Regular cardiac myocyte (primary cell): ENCODE results near the gene SMYD5. TPM values are rescaled to one million over a fixed set of nuclear protein-coding genes. Genes with fewer than 3 reads are reported as not detected.

Source experiments
- total RNA-seq: library from RNA; depleted of rRNA; stranded (reverse); fragments of >200 nt; gene quantifications from 2 replicates; pipeline ENCODE4 v1.2.3, GENCODE V29; 2014

SMYD5 gene
- total RNA-seq = 13.5 and 23.4 TPM in 2 replicates

GRCh38 chr2:73214120-73215035 is at the start of gene SMYD5:
Gene SMYD5 (plus strand): TSS chr2:73214245. CDS start chr2:73214267, 22 bp downstream.

GRCh38 chr2:73202156-73203054 is 11.6 kb upstream of the SMYD5 start, which contains the start of gene NOTO:
Gene NOTO (plus strand): TSS chr2:73202574. CDS start chr2:73202667, 93 bp downstream.

GRCh38 chr2:73233154-73233931 is 19.3 kb downstream of the SMYD5 start, which contains the start of gene PRADC1:
Gene PRADC1 (minus strand): TSS chr2:73233239. CDS start chr2:73233160, 79 bp downstream.

GRCh38 chr2:73233932-73234832 is 20.1 kb downstream of the SMYD5 start, which contains the start of gene CCT7:
Gene CCT7 (plus strand): TSS chr2:73234308. CDS start chr2:73234379, 71 bp downstream.

Other genes starting within 250 kb of the SMYD5 start
- gene SFXN5, start 142.5 kb upstream of the SMYD5 start, total RNA-seq = 9.4 and 10.1 TPM in 2 replicates
- gene RAB11FIP5, start 101.3 kb upstream of the SMYD5 start, total RNA-seq = 33.0 and 41.7 TPM in 2 replicates
- not detected in 2 replicates for gene NOTO, start 11.7 kb upstream of the SMYD5 start, total RNA-seq
- gene PRADC1, start 19.0 kb downstream of the SMYD5 start, total RNA-seq = 11.8 and 46.8 TPM in 2 replicates
- gene CCT7, start 20.1 kb downstream of the SMYD5 start, total RNA-seq = 304 and 651 TPM in 2 replicates
- 0.38 and 1.1 TPM in 2 replicates for gene FBXO41, start 70.2 kb downstream of the SMYD5 start, total RNA-seq
- not detected in 2 replicates for gene EGR4, start 79.3 kb downstream of the SMYD5 start, total RNA-seq
- 9.0 and 14.4 TPM in 2 replicates for gene ALMS1, start 171.6 kb downstream of the SMYD5 start, total RNA-seq